Colon (tissue), 2 donors: ENCODE measurements around the gene RAMP2.
"Not testable (repeated sequence)": the region's sequence is repeated elsewhere in the genome, so short reads cannot be mapped to it uniquely, and the experiment has no call there.

ENCODE experiments used
- FAIRE-seq: peaks from 2 replicates; lab custom pipeline; 2012; peaks lifted over from hg19 to GRCh38; lab: Jason Lieb, UNC
- donor health status: control.
- donor health status: control.

RAMP2 gene, protein sequence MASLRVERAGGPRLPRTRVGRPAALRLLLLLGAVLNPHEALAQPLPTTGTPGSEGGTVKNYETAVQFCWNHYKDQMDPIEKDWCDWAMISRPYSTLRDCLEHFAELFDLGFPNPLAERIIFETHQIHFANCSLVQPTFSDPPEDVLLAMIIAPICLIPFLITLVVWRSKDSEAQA

DNA sequence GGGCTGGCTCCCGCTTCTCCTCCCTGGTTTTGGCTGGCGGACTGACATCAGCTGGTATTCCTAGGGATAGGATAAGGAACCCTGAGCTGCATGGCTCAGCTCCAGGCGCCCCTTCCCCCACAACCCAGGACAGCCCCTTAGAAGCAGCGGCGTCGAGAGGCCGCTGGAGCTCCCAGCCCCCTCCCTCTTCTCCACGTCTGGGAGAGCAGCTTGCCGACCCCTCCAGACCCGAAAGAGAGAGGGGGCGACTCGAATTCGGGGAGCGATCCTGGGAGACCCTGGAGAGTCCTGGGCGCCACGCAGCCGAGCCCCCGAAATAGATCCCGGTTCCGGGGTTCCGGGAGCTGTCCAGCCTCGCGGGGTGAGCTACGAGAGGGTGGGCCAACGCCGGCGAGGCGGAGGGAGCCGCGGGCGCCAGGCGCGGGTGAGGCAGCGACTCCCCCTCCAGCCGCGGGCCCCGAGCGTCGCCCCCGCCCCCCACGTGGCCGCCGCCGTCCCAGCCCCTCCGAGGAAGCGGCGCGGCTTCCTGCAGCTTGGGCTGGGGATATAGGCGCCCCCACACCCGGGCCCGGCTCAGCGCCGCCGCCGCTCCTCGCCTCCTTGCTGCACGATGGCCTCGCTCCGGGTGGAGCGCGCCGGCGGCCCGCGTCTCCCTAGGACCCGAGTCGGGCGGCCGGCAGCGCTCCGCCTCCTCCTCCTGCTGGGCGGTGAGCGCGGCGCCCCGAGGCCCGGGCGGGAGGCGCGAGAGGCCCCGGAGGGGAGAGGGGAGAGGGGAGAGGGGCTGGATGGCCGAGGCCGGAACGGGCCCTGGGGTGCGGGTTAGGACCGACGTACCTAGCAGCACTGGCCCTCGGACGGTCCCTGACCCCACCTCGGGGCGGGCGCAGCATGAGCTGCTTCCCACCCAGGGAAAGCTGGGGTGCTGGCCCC, at the start of gene RAMP2:
Gene RAMP2, plus strand, starts transcription at position 576 of the 930 bp plus-strand sequence. Its CDS starts 35 bp downstream, at position 611.
- FAIRE-seq = no peak

DNA sequence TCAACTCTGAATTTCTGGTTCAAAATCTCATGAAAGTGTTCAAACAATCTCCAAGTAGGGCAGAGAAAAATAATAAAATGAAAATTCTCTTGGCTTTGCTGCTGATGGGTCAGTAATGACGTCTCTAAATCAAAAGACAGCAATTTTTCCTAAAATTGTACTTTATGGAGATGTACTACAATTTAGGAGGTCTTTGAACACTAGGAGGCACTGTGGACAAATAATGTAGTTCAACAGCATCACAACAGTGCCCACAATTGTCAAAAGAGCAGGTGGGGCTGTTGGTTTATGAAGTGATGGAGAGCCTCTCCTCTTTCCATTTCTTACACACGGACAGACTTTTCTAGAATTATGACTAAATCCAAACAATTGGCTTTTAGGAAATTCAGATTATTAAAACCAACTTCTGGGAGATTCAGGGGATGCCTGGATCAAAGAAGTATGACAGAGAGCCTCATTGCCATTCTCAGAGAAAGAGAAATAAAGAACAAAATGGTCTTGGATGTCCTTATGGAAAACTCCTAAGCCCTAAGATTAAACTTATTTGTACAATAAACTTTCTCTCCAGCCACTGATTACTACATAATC, 39.9 kb upstream of the RAMP2 start:
- no peak for FAIRE-seq

DNA sequence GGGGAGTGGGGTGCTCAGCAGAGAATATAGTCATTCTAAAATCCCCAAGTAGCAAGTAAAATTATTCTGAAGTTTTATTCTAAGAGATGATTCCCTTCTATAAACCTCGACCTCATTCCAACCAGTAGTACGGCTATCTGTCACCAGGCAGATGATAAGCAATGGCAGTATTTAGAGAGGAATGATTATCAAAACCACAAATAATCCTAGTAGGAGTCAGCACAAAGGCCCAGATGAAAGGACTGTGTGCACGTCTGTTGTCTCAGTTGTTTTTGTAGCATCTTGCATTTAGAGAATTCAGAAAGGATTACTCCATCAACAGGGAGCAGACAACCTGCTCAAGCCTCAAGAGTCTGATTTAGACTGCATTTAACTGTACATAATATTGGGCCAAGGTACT, 37.4 kb upstream of the RAMP2 start:
- no peak for FAIRE-seq

DNA sequence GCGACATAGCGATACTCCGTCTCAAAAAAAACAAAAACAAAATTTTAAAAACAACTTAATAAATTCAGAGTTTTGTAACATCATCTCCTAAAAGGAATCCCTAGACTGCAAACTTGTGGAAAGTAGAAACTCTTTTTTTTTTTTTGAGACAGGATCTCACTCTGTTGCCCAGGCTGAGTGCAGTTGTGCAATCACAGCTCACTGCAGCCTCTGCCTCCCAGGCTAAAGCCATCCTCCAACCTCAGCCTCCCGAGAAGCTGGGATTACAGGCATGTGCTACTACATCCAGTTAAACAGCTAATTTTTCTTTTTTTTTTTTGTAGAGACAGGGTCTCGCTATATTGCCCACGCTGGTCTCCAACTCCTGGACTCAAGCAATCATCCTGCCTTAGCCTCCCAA, 35.9 kb upstream of the RAMP2 start:
- FAIRE-seq = no peak

DNA sequence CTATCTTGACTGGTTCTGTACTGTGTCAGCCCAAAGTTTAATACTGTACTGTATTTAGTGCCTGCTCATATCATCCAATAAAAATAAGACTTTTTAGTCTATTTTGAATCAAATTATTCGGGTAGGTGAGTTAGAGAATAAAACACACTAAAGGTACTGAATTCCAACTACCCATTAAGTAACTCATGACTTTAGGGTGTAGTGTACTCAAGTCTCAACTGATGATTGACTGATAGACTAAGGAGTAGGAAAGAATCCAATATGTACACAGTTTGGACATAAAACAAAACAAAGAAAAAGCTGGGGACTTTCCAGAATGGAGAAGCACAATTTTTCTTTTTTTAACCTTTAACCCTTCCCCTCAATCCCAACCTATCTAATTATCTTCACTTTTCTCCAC, 20.3 kb upstream of the RAMP2 start:
- no peak for FAIRE-seq

DNA sequence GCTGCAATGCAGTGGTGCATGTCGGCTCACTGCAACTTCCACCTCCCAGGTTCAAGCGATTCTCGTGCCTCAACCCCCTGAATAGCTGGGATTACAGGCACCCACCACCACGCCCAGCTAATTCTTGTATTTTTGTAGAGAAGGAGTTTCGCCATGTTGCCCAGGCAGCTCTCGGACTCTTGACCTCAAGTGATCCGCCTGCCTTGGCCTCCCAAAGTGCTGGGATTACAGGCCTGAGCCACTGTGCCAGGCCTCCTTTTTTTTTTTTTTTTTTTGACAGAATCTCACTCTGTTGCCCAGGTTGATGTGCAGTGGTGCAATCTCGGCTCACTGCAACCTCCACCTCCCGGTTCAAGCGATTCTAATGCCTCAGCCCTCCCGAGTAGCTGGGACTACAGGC, 18.1 kb upstream of the RAMP2 start:
- FAIRE-seq = not testable (repeated sequence)

DNA sequence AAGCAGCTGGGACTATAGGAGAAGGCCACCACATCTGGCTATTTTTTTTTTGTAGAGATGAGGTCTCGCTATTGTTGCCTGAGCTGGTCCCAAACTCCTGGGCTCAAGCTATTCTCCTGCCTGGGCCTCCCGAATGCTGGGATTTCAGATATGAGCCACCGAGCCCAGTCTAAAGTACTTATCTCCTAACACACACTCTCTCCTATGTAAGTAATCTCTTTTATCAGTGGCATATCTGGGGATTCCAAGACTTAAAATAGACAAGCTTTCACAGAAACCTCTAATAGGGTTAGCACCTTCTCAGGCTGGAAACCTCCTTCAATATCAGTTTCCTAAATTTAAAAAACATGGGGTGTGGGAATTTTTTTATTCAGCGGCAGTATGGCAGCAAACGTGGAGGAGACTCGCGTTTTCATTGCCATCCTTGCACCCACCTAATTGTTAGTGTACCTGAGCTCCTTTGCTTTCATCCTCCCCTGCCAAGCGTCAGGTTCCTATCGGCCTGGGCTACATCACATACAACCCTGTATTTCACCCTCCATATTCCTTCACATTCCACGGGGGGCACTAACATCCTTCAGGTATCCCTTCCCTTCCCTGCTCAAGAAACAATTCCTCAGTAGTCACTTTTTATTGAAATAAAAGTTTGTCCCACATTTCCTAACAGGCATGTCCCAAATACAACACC, 17.3 kb upstream of the RAMP2 start:
- FAIRE-seq = no peak

DNA sequence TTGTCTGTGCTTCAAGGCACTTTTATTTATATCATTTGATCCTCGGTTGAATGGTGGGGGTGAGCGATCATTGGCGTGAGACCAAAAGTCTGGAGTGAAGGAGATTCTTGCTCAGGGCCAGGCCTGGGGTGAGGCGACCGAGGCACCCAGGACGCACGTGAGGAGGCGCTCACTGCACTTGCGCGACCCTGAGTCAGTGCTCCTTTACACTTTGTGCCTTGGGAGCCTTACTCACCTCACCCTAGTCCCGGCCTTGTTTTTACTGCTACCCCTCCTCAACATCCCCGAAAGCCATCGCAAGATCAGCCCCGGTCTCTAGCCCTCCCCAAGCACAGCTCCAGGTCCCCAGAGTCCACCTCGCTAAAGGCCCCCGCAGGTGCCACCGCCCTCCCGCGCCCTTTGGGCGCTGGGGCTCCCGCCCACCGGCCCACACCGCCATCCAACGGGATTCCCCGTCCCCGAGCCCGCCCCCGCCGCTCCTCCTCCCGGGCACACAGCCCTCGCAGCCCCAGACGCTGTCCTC, 16.7 kb upstream of the RAMP2 start:
- no peak for FAIRE-seq

DNA sequence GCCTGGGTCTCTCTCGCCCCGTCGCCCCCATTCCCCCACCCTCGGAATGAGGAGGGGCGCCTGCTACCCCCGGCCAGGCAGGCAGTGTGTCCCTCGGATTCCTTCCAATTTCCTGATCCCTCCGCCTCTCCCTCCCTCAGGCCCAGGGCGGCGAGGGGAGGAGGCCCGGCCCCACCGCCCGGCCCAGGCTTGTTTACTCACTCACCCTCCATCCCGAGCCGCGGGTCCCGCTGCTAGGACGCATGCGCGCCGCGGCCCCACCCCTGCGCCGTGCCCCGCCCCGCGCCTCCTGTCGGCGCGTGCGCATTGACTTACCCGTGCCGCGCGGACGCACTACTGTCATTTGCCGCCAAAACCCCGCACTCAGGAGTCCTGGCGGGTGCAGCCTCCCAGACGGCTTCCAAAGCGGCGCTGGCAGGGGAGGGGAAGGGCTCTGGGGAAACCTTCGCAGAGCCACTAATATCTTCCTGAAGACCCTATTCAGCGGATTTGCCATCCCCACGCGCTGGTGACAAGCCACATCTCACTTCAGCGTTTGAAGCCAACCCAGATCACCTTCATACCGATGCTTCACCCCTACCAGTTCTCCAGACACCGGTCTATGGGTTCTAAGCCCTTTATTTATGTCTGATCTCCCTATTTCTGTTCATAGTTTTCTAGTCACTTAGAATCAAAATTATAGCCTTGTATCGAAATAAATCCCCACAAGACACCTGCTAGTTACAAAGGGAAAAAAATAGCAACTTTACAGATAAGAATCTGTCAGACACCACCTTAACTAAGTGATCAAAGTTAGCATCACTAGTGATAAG, 16.0 kb upstream of the RAMP2 start, which contains the start of gene EZH1:
Gene EZH1, minus strand, starts transcription at position 235 of the 812 bp plus-strand sequence. CDS start 16,099 bp downstream, outside the sequence.
- no peak for FAIRE-seq

DNA sequence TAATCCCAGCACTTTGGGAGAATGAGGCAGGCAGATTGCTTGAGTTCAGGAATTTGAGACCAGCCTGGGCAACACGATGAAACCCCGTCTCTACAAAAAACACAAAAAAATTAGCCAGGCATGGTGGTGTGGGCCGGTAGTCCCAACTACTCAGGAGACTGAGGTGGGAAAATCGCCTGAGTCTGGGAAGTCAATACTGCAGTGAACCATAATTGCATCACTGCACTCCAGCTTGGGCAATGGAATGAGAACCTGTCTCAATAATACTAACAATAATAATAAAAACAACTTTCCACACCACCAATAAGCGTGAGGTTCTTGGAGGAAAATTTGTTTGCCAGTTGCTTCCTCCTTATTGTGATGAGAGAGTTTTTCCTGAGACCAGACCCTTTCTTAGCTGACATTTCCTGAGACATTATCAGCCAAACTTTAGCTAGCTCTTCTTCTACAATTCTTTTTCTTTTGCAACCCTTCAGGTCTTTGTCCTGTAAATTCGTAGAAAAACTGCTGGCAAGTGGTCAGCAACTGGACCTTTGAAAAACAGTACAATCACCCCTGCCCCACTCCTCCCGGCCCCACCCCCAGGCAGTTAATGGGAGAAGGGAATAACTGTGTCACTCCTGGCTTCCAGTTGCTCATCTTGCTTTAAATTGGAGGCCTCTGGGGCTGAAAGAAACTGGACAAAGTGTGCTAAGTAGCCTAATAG, 12.7 kb upstream of the RAMP2 start:
- no peak for FAIRE-seq

DNA sequence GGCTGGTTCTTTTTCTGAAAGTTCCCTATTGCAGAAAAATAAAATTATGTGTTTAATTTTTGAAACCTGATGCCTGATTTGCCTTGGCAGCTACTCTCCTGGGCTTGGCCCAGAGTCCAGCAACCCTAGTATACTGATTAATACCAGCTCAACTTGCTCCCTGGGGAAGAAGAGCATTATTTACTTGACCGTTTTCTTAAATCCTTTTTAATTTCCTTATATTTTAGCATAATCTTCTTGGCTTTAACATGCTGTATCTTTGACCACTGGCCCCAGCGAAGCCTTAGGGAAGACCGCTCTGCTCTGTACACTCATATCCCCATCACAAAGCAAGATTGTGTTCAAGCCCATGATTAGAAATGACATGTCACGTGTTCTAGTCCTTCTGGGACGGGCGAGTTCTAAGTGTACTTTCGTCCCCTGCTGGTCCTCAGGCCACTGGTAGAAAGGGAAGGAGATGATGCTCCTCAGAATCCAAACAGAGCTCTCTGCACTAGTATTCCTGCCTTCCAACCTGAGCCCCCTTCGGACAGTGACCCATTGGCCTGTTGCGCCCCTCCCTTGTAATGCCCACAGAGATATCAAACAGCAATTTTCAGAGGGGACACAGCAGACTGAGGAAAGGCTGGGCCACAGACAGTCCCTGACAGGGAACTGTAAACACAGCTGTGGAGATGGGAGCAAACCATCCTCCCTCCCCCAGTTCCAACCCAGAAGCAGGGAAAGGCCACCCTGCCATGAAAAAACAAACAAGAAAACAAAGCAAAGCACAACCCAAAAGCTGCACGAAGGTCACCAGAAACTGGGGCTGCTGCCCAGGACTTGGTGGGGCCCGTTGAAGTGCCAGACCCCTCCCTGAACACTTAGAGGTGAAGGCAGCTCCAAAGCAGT, 11.9 kb upstream of the RAMP2 start:
- no peak for FAIRE-seq

DNA sequence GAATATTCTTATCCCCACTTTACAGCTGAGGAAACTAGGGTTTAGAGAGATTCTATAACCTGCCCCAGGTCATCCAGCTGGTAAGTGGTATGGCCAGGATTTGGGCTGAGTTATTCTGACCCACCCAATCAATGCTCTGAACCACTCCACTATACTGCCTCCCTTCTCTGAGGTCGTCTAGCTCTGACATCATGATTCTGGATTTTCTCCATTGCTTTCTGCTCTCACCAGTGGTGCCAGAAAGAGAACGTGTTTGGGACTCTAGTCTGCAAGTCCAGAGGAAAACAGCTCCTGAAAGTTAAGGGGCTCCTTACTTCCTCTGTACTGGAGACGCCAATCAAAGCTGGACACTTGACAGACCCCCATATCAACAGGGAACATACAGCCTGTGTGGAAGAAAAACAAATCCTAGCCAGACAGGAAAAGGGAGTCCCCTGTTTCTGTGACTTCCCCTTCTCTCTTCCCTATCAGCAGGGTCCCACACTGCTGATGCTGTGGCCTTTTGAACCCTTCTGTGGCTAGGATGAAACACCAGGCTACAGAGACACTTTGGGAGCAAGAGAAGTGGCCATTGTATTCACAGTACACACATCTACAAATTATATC, 10.2 kb upstream of the RAMP2 start:
- no peak for FAIRE-seq

DNA sequence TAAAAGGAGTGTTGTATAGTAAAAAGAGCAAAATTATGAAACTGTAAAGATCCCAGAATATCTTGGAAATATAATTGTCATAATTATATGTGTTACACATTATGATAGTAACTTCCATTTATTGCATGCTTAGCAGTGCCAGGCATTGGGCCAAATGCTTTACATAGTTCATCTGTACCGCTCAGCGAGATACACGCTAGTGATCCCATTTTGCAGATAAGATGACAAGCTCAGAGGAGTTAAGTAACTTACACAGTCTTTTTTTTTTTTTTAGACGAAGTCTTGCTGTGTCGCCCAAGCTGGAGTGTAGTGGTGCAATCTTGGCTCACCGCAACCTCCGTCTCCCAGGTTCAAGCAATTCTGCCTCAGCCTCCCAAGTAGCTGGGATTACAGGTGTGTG, 9.4 kb upstream of the RAMP2 start:
- FAIRE-seq = no peak

DNA sequence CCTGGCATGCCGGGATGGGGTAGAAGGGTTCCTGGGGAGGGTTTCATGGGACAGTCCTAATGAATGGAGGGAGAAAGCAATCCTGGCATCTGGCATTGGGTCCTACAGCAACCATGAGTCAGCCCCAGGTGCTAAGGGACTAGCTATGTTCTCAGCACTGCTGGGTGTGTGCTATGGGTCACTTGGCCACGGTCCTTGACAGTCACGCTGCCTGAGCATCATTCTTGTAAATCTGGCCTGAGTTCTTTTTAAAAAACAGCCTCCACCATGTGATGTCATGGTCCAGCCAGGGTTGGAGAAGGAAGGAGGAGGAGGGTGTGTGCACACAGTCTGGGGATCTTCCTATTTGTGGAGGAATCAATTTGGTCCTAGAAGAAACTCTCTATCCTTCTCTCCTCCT, 6.2 kb upstream of the RAMP2 start:
- FAIRE-seq = no peak

DNA sequence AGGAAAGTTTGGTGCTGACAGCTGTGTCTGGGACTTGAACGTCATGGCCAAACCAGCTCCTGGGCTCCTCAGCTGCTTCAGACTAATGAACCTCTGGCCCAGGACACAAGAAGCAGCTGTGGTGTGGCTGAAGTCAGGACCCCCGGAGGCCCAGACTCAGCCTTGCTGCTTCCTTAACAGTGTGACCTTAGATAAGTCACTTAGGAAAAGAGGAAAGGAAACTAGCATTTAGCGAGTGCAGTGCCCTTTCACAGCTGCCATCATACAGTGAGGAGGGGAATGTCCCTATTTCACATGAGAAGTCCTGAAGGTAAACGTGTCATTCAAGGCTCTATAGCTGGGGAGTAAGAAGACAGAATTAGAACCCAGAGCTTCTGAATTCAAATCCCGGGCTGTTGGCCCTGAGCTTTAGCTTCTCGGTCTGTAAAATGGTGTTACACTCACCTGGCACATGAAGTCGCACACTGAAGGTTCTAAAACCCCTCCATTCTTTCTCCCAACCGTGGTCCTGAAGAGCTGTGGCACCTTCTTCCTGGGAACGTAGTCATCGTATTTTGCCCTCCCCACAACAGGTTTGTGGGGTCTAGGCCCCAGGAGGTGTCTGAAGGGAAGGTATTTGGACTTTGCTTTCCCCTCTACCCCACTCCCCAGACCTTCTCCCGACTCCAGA, 910 bp upstream of the RAMP2 start:
- FAIRE-seq = no peak

DNA sequence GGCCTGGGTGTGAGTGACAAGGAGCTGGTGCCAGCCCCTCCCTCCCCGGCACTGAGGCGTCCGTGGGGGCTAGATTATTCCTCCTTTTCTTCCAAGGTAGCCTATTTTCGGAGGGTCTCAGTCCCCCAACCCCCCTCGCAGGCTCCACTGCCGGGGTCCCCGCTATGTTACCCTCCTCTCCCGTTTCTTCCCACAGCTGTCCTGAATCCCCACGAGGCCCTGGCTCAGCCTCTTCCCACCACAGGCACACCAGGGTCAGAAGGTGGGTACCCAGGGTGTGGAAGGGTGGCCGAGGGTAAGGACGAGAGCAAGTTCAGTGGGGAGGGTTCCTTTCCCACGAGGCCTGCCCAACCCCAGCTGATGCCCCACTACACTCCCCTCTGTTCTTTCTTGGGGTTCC, 611 bp downstream of the RAMP2 start:
- no peak for FAIRE-seq

DNA sequence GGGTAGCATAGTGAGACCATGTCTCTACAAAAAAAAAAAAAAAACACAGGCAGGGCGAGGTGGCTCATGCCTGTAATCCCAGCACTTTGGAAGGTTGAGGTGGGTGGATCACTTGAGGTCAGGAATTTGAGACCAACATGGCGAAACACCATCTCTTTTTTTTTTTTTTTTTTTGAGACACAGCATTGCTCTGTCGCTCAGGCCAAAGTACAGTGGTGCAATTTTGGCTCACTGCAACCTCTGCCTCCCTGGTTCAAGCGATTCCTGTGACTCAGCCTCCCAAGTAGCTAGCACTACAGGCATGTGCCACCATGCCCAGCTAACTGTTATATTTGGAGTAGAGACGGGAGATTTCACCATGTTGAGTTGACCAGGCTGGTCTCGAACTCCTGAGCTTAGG, 5.1 kb downstream of the RAMP2 start:
- no peak for FAIRE-seq

DNA sequence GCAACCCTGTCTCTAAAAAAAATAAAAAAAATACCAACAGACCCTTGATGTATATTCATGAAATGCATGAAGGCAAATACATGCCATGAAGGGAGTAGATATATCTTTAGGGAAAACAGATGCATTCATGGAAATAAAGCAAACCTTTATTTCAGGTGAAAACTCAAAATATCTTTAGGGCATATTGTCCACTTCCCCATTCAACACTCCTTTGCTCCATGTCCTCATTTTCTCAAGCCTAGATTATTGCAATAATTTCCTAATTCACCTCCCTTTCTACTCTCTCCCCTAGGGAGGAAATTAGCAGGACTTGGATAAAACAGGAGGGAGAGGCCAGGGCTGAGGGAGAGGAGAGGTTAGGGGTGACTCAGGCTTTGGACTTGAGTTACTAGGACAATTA, 6.5 kb downstream of the RAMP2 start:
- FAIRE-seq = no peak

DNA sequence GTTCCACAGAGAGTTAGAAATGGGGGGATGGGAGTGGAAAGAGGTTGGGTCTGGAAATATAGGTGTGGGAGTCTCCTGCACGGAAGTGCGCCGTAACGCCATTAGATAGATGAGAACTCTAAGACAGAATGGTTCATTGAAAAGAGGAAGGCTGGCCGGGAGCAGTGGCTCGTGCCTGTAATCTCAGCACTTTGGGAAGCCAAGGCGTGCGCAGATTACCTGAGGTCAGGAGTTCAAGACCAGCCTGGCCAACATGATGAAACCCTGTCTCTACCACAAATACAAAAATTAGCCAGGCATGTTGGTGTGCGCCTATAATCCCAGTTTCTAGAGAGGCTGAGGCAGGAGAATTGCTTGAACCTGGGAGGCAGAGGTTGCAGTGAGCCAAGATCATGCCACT, 7.0 kb downstream of the RAMP2 start:
- not testable (repeated sequence) for FAIRE-seq
